Stimulated activated CD8-positive, alpha-beta memory T cell treated with anti-CD3 and anti-CD28 coated beads, Interleukin-4, amount 100 ng/mL, for 4 hours (primary cell): ENCODE data around the gene CD226.
"Not testable (repeated sequence)": the region's sequence is repeated elsewhere in the genome, so short reads cannot be mapped to it uniquely, and the experiment has no call there.

Experiments used
- DNase-seq, 2 donors: peaks; one replicate each; pipeline ENCODE4 v3.0.0-alpha.2; 2020; ENCODE audit warnings: low read depth in 2 of 2, low spot score in 1 of 2

The CD226 gene

GRCh38 chr18:69947361-69948133, at the start of gene CD226:
Gene CD226, minus strand, starts transcription at chr18:69947873. Its CDS starts 467 bp downstream, at chr18:69947406.
- no peak for DNase-seq

GRCh38 chr18:69996951-69997798, 49.5 kb upstream of the CD226 start:
- no peak for DNase-seq

DNA sequence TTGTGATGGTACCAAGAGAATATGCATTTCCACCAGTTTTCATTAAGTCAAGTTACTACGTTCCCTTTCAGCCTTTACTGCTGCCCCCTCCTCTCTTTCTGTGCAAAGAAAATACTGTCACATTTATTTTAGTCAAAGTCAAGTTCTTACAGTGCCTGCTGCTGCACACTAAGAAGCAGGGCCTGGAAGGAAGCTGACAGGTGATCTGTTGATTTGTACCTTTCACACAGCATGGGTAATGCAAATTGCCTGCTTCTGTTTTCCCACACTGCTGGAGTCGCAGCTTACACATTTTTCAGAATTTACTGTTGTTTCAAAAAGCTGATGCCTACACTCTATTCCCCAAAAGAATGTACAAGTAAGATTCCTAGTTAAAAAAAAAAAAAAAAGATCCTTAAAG, 48.7 kb upstream of the CD226 start:
- DNase-seq = no peak

- DNase-seq = no peak
Measured at GRCh38 chr18:69995774-69996173, 48.1 kb upstream of the CD226 start.

DNA sequence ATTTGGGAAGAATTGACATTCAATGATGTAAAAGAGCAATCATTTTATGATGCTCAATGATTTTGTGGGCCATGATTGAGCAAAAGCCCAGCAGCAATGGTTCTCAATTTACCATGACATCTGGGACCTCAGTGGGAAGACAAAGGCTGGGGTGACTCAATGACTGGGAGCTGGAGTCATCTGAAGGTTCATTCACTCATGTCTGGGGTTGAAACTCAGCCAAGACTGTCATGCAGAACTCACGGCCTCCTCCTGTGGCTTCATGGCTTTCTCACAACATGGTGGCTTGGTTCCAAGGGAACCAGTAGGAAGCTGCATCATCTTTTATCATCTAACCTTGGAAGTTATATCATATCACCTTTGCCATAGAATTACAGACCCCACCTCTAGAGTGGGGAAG, 45.1 kb upstream of the CD226 start:
- DNase-seq = no peak

GRCh38 chr18:69987870-69988269, 40.2 kb upstream of the CD226 start:
- no peak for DNase-seq

GRCh38 chr18:69985239-69985638, 37.6 kb upstream of the CD226 start:
- no peak for DNase-seq

DNA sequence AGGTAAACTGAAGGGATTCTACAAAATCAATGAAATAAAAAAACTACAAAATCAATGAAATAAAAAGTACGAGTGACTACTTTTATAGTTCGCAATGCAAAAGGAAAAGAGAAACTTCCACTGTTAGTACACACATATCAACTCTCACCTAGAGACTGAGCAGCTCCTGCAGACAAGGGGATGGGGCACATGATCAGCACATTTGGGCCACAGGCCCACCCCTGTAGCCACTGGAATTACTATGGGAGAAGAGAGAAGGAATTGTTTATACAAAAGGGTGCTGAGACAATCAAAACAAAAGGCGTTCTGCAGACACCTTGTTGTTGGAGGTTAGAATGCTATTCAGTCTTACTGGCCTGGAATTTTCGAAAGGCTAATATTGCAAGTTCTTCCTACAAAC, 34.7 kb upstream of the CD226 start:
- DNase-seq = no peak

DNA sequence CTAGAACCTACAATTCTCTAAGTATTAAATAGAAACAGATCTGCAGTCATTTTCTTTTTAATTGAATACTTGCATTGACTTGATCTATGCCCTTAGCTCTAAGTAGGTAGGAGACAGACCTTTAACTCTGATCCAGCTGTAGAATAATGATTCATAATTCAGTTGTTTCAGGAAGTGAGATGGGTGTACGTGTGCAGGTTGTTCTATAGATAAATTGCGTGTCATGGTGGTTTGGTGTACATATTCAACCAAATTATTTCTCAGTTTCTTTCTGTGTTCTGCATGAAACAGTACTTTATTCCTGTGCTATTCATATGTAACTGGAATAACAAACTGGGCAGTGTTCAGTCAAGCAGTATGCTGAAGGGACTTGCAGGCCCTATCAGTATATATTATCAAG, 34.3 kb upstream of the CD226 start:
- DNase-seq = no peak

DNA sequence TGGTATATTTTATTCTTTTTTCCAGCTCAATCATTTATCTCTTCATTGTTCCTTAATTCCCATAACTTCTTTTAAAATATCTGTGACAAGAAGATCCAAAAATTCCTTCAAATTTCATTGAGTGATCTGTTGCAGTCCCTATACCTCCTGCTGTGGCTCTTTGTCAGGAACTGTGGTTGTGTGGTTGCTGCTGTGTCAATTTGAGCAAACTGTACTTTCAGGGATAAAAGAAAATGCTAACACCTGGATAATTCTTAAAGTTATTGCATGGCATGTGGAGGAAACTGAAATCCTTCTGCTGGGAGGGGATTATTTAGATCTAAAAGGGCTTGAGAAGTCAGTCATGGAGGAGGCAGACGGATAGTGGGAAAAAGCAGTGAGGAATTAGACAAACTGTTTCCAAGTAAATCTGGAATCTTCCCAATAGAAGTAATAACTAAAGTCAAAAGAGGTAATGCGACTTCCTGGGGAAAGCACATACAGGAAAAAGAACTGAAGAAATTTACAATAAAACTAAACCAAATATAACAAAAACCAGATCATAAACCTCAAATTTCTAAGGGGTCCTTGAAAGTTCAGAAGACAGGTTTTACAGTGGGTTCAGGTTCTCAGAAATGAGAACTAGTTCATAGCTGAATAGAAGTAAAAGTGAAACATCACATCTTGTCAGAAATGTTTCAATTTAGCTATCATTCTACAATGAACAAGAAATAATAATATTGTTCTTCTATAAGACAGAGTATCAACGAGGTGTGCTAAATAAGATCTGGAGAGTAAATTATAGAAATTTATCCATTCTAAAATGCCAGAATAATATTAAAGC, 33.5 kb upstream of the CD226 start:
- no peak for DNase-seq

DNA sequence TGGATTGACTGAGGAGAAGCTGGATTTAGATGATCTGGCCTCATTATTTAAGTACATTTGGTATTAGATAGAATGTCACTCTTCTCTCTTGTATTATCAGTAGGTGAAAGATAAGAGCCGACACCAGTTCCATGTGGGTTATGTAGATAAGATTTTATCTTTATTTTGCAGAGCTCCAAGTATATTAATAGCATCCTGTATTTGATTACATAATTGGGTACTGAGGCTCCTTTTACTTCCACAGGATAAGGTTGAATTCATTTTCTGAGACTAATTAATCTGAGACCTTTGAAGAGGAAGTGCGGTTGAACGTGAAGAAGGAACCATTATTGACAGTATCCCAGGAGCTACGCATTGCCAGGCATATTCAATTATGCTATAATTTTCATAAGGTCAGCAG, 32.8 kb upstream of the CD226 start:
- DNase-seq = no peak

DNA sequence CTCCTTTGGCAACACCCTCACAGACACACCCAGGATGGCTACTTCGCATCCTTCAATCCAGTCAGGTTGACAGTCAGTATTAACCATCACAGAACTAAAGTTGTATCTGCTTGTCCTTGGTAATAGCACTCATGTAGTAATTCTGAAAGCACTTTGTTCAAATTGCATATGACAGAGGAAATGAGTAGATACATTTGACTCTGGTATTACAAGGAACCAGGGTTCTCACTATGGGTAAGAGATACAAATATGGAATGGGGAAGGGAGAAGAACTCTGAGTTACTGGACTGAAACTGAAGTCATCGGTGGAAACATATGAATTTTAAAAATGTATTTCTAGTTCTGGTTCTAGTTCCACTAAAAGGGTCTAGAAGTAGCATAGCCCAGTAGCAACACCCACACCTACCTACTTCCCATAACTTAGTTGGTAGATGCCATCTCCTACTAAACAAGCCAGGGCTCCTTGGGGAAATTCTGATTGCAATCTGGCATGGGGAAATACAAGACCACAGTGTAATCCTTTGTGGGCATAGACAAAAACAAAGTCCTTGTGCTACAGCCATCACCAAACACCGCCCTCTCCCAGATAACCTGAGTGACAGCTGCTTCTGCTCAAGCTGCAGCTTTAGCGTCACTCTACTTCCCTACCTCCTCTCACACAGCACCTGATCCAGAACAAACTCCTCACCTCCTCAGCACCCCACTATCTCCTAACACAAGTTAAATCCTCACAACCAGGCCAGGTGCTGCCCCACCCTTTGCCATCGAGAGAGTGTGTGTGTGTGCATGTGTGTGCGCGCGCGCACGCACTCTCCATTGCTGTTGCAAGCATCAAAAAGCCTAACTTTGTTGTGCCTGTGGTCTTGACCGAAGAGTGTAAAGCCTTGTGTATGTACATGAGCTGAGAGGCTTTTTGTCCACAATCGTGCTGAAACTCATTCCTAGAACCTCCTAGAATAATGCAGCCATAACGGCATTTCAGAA, 31.4 kb upstream of the CD226 start:
- DNase-seq = no peak

DNA sequence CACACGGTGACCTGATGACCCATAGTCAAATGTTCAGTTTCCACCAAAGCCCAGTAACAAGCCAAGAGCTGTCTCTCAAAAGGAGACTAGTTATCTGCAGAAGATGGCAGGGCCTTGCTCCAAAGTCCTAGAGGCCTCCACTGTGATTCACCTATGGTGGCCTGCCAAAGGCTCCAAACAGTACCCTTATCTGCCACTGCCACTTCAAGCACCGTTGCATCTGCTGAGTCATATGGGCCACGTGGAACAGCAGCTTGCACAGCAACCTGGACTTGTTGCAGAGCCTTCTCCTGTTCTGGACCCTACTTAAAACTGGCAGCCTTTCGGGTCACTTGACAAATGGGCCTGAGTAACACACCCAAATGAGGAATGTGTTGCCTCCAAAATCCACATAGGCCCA, 27.6 kb upstream of the CD226 start:
- DNase-seq = not testable (repeated sequence)

DNA sequence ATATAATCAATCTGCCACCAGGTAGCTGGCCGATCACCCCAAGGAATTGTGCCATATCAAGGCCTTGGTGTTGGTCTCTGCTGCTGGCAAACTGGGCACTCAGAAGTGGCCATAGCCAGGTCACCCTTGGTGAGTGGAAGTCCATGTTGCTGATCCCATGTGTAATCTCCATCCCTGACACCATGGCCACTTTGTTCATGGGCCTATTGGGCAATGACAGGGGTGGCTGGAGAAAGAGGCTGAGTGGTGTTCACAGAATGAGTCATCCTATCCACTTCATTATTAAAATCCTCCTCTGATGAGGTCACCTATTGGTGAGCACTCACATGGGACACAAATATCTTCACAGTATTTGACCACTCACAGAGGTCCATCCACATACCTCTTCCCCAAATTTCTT, 26.7 kb upstream of the CD226 start:
- no peak for DNase-seq

- DNase-seq = no peak
Measured at GRCh38 chr18:69969491-69969890, 21.8 kb upstream of the CD226 start.

GRCh38 chr18:69968039-69968438, 20.4 kb upstream of the CD226 start:
- no peak for DNase-seq

GRCh38 chr18:69963196-69963595, 15.5 kb upstream of the CD226 start:
- no peak for DNase-seq

- no peak for DNase-seq
Measured at GRCh38 chr18:69961718-69962117, 14.0 kb upstream of the CD226 start.

DNA sequence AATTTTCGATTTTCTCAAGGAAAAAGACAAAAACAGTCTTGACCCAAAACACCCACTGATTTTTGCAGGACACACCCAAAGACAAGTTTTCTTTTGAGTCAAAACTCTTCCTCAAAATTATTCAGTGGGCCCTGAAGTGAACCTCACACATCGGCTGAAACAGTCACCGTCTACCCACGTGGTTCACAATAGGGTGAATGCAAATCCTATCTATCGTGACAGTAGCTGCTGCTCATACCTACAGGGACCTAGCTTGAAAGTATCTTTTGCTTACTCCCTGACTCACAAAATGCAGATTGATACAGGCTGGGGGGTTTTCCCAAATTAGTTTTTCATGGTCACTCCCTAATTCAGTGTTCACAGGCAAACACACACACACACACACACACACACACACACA, 10.7 kb upstream of the CD226 start:
- no peak for DNase-seq

GRCh38 chr18:69957747-69958146, 10.1 kb upstream of the CD226 start:
- no peak for DNase-seq
